SU-DHL-6 (cell line): ENCODE data around the gene SLC4A8.

Source experiments
- CTCF ChIP-seq: fragments of 200-600 bp; sonication (generic); IDR thresholded peaks from one replicate; pipeline ENCODE4 v1.5.1; 2017; ENCODE audit warnings: antibody characterized with exemption, mild to moderate bottlenecking, low read length, moderate library complexity; ENCODE audit not compliant: insufficient read depth, poor library complexity, severe bottlenecking
- EZH2phosphoT487 ChIP-seq: fragments of 200-600 bp; sonication (generic), shearing (Covaris generic); conservative IDR thresholded peaks from 2 replicates; pipeline ENCODE4 v1.6.1; 2018; ENCODE audit warnings: mild to moderate bottlenecking, antibody characterized with exemption, low read length, moderate library complexity, mixed read lengths

DNA sequence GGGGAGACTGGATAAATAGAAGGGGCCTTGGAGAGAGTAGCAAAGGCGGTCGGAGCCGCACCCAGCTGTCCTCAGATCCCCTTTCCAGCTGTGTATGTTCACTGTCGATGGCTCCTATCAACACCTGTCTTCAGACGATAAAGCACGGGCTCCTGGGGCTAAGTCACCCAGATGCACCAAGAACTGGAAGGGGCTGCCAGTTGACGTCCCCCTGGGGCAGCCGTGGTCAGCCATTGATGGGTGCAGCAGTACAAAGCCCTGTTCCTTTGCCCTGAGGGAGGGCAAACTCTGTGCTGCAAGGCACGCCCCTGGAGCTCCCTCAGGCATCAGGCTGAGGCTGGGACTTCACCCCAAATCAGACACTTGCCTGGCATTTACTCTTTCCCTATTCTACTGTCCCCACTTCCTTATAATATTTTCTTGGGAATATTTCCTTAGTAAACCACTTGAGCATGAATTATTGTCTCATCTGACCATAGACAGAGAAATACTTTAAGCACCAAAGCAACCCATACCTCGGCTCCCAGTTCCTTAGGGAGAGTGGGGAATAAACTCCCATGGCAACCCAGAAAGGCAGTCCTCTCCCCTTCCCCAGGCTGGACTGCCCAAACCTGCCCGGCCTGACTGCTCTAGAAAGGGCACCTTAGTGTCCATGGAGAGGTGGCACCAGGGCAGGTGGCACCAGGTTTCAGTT, 106.8 kb downstream of the SLC4A8 start:
- no peak for TF ChIP-seq EZH2phosphoT487
- TF ChIP-seq CTCF = no peak
